CD4-positive, alpha-beta T cell treated with Interleukin-15 for 1 hour (primary cell): ENCODE results near the gene PYCR2.
"Not testable (repeated sequence)": the region's sequence is repeated elsewhere in the genome, so short reads cannot be mapped to it uniquely, and the experiment has no call there.

Experiments used
- DNase-seq: peaks from one replicate; pipeline ENCODE4 v3.0.0-alpha.2; 2020

PYCR2 gene

DNA sequence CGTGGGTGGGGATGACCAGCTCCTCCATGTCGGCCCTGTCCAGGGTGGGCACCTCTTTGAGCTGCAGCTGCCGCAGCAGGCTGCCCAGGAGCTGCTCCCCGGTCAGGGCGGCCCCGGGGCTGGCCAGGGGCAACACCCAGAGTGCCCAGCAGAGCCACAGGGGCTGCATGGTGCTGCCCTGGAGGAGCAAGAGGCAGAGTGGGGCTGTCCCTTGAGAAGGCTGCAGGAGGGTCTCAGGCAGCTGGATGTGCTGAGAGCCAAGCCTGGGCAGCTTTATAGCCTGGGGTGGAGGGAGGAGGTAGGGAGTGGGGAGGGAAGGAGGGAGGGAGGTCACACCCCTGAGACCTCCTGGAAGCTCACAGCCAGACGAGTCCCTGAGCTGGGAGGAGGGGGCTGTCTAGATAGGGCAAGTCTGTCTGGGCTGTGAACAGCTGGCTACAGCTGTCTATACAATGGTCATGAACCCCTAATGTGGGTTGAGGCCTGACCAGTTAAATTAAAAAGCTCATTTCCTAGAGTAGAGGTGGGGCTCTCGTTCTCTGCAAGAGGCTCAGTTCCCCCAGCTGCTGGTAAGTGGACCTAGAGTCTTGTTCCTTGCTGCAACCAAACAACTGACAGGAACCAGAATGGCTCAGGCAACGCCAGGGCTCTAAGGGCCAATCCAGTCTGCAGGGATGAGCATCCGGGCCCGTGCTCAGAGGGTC lies 35.0 kb downstream of the PYCR2 start, which contains the start of gene LEFTY1:
Gene LEFTY1 (minus strand): TSS at position 249 of the 704 bp plus-strand sequence. CDS start 80 bp downstream, at position 169.
- no peak for DNase-seq

GRCh38 chr1:225888289-225888897 lies 35.7 kb downstream of the PYCR2 start:
- no peak for DNase-seq

GRCh38 chr1:225887554-225888288 lies 36.3 kb downstream of the PYCR2 start:
- DNase-seq, result not testable (repeated sequence)

DNA sequence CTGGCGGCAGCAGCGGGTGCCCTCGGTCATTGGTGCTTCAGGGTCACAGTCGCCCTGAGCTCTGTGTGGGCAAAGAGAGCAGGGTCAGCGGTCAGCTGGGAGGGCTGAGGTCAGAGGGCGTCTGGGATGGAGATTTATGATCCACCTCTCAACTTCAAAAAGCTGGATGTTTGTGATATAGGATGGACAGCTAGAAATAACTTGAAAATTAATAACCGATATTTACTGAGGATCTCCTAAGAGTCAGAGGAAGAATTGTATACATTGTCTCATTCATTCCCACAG lies 37.1 kb downstream of the PYCR2 start:
- DNase-seq, result no peak

DNA sequence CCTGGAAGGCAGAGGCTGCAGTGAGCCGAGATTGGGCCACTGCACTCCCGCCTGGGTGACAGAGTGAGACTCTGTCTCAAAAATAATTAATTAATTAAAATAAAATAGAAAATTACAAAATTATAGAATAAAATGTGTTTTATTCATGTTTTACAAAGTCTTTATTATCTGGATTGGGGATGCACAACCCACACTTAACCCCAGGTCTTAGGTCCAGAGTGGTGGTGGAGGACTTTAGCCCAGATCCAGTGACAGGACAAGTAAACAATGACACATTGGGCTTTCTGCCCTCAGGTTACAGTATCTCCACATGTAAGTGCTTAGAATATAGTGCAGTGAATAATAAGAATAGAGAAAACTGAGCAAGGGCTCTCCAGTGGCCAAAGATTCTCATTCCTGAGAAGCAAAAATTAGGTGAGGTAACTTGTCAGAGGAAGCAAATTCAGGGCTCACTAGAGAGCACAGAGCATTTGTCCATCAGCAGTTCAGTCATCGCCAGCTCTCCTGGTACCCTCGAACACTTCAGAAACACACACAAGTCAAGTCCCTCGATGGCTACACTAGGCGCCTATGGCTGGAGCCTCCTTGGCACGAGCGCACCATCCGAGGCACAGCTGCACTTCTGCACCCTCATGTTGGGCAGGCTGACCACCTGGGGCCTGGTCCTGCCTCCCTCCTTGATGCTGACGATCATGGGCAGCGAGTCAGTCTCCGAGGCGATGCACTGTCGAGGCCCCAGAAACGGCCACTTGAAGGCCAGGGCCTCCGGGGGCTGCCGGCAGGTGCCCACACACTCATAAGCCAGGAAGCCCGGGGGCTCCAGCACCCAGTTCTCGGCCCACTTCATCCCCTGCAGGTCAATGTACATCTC lies 37.7 kb downstream of the PYCR2 start:
- no peak for DNase-seq

DNA sequence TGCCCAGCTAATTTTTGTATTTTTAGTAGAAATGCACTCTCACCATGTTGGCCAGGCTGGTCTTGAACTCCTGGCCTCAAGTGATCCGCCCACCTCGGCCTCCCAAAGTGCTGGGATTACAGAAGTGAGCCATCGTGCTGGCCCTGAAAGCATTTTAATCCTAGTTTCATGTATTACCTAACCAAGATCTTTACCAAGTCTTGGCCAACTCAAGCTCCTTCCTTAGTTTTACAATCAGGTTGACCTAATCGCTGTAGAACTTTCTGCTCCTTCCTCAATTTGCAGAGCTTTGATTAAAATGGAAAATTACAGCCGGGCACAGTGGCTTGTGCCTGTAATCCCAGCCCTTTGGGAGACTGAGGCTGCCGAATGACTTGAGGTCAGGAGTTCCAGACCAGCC lies 38.7 kb downstream of the PYCR2 start:
- DNase-seq, result no peak

DNA sequence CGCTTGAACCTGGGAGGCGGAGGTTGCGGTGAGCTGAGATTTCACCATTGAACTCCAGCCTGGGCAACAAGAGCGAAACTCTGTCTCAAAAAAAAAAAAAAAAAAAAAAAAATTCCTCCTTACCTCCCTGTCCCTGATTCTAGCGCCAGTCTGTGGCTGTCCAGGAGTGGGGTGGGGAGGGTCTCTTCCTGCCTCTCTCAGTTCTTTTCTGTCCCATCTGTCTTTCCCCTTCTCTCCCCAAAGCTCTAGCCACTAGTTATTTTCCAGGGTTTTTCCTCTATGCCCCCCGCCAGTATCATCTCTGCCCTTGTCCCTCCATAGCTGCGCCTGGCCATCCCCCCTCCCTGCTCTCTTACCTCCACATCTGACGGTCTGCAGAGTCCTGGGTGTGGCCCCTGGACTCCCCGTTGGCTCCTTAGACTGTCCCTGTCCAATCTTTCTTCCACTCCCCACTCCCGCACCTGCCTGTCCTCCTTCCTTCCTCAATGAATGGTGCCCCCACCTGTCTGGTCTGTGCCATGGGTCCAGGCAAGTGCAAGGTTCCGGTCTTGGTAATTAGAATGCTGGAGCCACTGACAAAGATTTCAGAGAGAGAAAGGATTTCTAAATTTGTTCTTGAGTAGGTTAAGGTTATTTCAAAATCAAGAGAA lies 40.3 kb downstream of the PYCR2 start:
- DNase-seq, result no peak

- DNase-seq, result no peak
Measured at GRCh38 chr1:225882694-225883615, 41.1 kb downstream of the PYCR2 start.

DNA sequence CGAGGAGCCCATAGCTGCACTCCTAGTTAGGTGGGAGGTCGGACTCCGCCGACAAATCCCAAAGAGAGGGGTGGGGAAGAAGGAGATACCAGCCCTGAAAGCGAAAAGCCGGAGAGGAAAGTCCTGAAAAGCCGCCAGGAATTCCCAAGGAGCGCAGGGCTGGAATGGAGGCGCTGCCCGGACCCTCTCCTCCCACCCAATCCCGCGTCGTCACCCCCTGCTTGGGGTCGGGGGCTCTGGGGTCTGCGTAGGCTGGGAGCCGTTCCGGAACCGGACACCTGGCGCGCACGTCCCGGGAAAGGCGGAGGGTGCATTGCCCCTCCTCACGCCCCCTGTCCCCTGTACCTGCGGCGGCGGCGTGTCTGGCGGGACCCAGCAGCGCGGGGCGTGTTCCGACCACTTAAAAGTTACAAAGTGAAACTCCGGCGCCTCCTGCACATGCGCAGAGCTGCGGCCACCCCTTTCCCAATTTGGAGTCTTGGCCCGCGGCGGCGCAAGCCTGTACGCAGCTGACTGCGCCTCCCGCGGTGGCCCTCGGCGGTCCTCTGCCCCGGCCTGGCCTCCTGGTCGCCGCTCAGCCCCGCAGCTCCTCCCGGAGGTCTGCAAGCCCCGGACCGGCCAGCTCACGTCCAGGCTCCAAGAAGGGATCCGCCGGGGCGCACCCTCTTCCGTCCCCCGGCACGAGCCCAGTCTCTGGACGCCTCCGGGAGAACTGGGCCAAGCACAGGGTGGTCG lies 41.9 kb downstream of the PYCR2 start, which contains the start of gene TMEM63A:
Gene TMEM63A (minus strand): TSS at position 422 of the 735 bp plus-strand sequence. CDS start 4,800 bp downstream, outside the sequence.
- peak; percentile 90 for DNase-seq

GRCh38 chr1:225881081-225881958 lies 42.7 kb downstream of the PYCR2 start:
- DNase-seq, result peak; percentile 42

GRCh38 chr1:225880636-225881035 lies 43.4 kb downstream of the PYCR2 start:
- DNase-seq, result no peak

- DNase-seq, result no peak
Measured at GRCh38 chr1:225880222-225880588, 43.8 kb downstream of the PYCR2 start.

- DNase-seq, result no peak
Measured at GRCh38 chr1:225879521-225880221, 44.4 kb downstream of the PYCR2 start.

- no peak for DNase-seq
Measured at GRCh38 chr1:225878282-225878681, 45.8 kb downstream of the PYCR2 start.

DNA sequence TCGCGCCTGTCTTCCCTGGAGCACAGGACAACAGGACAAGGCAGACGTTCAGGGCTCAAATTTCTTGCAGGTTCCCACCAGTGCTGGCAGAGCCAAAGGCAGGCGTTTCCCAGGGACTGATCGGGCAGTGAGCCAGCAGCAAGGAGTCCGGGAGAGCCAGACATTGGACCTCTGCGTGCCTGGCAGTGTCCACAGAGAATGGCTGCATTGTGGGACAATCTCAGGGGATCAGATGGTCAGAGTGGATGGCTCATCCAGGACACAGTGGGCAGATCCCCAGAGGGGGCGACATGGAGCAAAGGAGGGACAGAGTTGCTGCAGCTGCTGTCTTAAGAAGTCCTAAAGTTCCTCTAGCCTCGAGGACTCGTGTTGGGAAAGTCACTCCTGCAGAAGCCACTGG lies 46.5 kb downstream of the PYCR2 start:
- DNase-seq, result no peak

- no peak for DNase-seq
Measured at GRCh38 chr1:225876900-225877510, 47.0 kb downstream of the PYCR2 start.

GRCh38 chr1:225875044-225875815 lies 48.8 kb downstream of the PYCR2 start:
- no peak for DNase-seq

DNA sequence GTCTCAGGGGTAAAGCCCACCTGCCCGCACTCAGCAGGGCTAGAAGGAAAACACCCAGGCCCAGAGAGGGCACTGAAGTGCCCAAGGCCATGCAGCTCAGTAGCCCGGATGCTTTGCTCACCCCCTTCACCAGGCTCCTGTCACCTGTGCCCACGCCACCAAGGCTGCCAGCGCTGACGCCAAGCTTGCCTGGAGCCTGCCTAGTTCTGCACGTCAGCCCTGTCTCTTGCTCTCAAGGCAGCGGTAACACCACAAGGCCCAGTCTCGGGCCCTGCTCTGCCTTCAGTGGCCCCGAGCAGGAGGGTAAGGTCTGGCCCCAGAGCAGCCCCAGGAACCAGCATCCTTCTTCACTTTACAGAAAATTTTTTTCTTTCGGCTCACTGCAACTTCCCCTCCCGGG lies 49.6 kb downstream of the PYCR2 start:
- no peak for DNase-seq
